Astrocyte of the hippocampus (primary cell): Measurements from ENCODE around the gene HCN4.
A peak's percentile ranks its signal among the peaks of the same experiment; 100 is the strongest.

ENCODE experiments used
- DNase-seq: peaks from one replicate; pipeline ENCODE4 v3.0.0; 2011; ENCODE audit warnings: low read depth, low spot score

HCN4 gene

GRCh38 chr15:73346735-73347312 lies 21.9 kb downstream of the HCN4 start:
- peak; percentile 78 for DNase-seq

DNA sequence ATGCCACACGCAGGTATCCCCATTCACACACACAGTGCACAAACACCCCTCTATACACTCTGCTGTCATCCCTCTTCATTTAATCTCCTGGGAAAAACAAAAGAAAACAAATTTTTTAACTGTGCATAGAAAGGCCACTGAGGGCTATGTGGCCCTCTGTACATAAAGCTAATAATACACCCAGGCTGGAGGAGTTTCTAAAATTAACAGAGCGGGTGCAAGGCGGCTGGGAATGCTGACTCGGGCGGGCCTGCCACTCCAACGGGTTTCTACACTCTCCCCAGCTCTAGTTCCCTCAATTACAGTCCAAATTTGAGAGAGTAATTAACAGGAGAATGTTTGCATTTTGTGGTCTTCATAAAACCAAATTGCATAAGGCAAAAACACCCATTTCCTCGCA lies 23.1 kb downstream of the HCN4 start:
- DNase-seq: no peak

- DNase-seq: peak; percentile 33
Measured at GRCh38 chr15:73344056-73344455, 24.7 kb downstream of the HCN4 start.

DNA sequence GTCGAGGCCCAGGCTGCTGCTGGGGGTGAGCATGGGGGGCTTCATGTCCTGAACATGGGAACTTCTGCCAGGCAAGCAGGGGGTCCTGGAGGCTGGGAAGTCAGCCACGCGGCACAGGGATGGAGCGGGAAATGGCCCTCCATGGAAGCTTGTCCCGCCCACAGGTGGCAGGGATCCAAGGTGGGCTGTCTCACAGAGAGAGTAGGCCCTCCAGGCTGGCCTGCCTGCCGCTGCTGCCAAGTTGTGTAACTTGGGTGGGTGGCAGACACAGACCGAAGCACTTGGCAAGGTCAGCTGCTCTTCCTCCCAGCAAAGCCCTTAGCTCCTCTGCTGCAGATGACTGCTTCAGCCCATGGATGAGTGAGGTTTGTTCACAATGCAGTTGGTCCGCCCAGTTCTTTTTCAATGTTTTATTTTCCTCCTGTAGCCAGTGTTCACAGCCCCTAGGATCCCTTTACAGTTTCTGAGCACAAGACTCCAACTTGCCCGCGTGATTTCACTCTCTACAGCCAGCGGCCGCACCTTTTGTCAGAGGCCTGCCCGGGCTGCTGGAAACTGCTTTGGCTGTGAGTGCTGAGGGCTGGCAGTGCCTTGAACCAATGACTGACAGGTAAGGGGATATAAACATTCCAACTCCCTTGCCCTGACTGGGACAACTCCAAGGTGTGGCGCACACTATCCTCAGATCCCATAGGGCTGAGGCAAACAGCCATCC lies 26.7 kb downstream of the HCN4 start:
- no peak for DNase-seq

GRCh38 chr15:73340502-73341192 lies 28.1 kb downstream of the HCN4 start:
- DNase-seq: no peak

DNA sequence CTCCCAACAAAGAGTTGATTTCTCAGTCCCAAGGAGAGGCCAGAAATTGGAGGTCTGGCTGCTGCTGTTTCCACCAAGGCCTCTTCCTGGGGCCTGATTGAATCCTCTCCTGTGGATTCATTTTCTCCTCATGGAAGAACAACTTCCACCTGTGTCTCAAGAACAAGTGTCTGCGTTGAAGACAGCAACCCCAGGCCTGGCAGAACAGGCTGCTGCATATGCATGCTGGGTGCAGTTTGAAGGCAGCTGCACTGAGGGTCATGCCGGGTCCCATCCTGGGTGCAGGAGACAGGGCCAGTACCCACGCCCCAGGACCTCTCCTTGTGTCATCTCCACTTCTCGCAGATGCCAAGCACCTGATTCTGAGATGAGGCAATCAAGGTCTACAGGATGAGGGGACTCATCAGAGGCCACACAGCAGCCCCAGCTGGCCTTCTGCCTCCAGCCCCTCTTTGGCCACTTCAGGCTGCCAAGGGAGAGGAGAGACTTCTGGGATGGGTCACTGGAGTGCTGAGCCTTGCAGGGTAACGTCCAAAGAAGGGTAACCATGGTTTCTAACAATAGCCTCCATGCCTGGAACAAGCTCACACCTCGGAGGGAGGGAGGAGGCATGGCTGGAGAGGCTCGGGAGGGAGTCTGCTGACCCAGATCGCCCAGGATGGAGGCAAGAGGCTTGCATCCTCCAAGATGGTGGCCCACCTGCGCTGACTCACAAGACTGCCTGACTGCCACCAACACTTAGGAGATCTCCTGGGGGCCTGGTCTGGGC lies 30.0 kb downstream of the HCN4 start:
- no peak for DNase-seq

GRCh38 chr15:73338058-73338457 lies 30.7 kb downstream of the HCN4 start:
- DNase-seq: no peak

DNA sequence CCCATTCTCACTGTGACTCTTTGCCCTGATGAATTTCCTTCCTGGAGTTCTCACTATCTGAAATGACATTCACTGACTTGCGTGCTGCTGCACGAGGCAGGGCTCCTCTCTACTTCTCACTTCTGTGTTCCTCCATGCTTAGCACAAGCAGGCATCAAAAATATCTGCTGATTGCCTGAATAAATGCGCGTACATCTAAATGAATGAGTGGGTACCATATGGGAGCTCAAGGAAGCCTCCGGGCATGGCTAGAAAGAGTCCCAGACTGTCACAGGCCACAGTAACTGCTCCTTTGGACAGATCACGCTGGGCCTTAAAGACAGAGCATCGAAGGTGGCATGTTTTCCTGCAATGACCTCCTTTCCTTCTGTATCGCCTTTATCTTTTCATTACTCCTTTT lies 31.6 kb downstream of the HCN4 start:
- no peak for DNase-seq

DNA sequence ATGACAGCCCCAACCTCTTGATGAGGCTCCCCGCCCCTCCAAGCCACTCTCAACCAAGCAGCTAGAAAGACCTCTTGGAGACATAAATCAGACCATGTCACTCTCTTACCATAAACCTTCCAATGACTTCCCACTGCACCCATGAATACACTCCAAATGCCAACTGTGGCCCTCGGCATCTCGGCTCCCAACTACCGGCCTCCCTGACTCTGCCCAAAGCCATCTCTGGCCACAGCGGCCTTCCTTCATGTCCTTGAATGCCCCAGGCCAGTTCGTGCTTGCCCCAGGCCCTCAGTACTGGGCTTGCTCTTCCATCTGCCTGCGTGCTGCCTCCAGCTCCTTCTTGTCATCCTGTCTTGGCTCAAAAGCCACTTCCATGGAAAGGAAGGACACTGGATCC lies 32.0 kb downstream of the HCN4 start:
- DNase-seq: no peak

DNA sequence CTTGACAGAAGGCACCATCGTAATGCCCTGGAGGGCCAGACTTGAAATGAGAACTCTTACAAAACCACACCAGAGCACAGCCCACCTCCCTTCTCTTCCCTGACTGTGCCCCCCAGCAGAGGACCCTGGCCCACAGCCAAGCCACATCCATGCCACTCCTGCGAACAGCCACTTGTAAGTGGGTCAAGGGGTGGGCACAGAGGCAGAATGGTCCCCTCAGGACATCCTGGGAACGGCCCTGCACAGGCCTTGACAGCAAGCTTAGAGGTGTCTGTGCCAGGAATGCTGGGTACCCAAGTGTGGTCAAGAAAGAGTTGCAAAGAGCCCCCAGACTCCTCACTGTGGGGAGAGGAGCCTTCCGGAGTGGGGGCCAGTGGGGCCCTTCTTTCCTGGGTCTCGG lies 33.3 kb downstream of the HCN4 start:
- no peak for DNase-seq

DNA sequence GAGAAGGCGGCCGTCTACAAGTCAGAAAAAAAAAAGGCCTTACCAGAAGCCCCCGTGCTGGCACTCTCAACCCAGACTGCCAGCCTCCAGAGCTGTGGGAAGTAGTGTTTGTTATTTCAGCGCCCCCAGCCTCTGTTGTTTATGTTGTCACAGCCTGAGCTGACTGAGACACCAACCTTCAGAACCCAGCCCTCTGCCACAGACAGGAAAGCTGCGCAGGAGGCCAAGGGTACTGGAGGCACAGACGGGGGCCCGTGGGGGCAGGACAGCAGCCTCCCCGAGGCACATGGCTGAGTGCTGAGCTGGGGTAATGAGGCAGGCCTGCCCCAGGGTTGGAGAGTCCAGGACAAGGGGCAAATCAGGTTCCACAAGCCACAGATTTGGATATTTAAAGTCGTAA lies 33.7 kb downstream of the HCN4 start:
- no peak for DNase-seq

GRCh38 chr15:73334086-73334485 lies 34.7 kb downstream of the HCN4 start:
- DNase-seq: no peak

GRCh38 chr15:73333001-73333400 lies 35.8 kb downstream of the HCN4 start:
- no peak for DNase-seq

- DNase-seq: no peak
Measured at GRCh38 chr15:73331991-73332925, 36.5 kb downstream of the HCN4 start.

GRCh38 chr15:73331501-73331900 lies 37.3 kb downstream of the HCN4 start:
- no peak for DNase-seq

DNA sequence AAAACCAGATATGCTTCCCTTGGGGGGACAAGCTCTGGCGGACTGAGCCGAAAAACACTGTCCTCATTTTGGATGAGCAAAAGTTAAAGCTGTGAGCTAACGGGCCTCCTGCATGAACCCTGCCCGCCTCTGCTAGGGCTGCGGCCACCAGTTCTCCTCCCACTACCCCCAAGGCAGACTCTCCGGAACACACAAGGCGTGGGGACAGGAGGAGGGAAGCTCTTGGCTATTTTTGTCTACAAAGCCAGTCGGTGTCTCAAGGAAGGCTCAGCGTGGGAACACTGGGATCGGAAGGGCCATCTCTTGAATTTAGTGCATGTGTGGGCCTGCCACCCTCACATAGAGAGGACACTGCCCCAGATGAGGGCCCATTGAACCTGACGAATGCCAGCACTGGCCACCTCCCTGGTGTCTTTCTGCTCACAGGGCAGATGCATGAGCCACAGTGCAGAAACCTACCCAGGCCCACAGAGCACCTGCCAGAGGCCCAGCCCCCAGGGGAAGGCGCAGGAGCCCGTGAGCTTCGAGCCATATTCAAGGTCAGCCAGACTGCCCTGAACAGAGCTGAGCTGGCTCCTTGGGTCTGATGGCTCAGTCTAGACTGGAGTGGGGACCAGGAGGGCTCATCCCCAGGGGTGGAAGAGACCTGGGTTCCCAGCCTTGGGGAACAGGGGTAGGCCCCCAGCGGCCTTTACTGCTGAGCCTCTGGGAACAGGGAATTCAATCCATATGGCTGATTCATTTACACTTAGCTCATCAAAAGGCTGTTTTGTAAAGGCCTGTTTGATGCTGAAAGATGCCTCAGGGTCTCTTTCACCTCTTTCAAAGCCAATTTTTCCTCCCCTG lies 38.3 kb downstream of the HCN4 start:
- no peak for DNase-seq

DNA sequence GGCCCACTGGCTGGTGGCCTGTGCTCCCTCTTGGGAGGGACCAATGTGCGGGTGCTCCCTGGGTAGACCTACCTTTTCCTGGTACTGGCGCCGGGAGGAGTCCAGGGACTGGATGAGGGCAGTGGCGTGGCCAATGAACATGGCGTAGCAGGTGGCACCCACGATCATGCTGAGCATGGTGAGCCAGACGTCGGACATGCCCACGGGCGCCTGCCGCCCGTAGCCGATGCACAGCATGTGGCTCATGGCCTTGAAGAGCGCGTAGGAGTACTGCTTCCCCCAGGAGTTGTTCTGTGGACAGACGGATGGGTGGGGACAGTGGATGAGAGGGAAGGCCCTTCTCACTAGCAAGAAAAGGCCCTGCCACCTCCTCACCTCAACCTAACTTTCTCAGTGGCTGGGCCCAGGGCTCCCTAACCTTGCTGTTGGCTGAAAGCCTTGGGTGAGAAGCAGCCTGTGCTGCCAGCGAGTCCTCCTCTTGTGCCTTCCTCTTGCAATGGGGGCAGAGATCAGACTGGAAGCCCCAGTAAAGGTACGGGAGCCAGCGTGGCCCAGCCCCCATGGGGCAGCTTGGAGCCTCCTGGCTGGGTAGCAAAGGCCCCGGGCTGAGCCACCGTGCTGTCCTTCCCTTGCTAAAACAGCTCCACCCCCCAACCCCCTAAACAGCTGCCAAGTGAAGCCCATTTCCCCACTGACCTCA lies 39.1 kb downstream of the HCN4 start:
- DNase-seq: no peak

DNA sequence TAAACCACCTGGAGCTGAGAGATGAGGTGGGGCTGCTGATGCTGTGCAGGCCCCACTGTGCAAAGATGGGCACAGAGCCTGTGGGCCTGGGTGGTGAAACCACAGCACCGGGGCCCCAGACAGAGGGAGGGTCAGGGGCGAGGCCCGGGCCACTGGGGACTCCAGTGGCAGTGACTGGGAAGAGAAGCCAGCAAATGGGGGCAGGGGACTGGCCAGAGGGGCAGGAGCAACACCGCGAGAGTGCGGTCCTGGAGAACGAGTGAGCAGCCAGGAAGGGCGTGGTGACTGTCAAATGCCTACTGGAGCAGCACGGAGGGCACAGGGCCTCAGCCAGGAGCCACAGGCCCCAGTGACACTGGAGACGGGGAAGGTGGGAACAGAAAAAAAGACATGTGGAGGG lies 39.8 kb downstream of the HCN4 start:
- DNase-seq: no peak

DNA sequence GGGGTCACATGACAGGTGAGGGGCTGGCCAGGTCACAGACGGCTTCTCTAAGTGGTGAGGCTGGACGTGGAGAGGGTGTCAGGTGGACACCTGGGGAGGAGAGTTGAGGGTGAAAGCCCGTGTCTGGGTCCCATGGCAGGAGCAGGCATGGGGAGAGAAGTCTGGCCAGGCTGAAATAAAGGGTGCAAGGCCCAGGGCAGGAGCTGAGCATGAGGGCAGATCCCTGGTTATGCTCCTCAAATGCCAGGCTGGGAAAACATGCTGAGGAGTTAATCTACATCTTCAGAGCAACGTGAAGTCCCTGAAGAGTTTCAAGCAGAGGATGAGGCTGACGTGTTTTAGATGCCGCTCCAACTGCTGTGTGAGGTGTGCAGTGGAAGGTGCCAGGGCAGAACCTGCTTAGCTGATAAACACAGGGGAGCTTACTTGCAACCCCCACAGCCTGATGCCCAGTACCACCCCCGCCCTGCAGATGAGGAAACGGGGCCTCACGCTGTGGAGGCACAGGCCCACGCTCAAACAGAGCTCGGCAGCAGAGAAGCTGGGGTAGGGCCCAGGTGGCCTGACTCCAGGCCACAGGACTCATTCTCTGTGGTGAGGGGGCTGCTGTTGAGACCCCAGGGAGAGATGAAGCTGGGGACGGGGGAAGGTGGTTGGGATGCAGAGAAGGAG lies 40.5 kb downstream of the HCN4 start:
- DNase-seq: no peak
